Endothelial cell of umbilical vein (primary cell): ENCODE results near the gene LOXL1. TPM values are rescaled to one million over a fixed set of nuclear protein-coding genes. Genes with fewer than 3 reads are reported as not detected.

Experiments used
- BruUV-seq: library from RNA; stranded (reverse); fragments of 400-500 nt; replicated peaks from 2 replicates; lab custom pipeline; 2021; lab: Mats Ljungman, UMichigan
- CTCF ChIA-PET: fragments of 300-600, 350-600 bp; sonication (Branson Sonifier 250); formaldehyde crosslinking; loops from one replicate; lab custom pipeline; 2021; ENCODE audit warnings: antibody characterized with exemption, inconsistent platforms; lab: Charles Lee
- POLR2A ChIA-PET: fragments of 300-600, 350-600 bp; sonication (Branson Sonifier 250); formaldehyde crosslinking; loops from one replicate; lab custom pipeline; 2021; ENCODE audit warnings: antibody characterized with exemption, inconsistent platforms; lab: Charles Lee
- DNase-seq: peaks from one replicate; pipeline ENCODE4 v3.0.0-alpha.2; 2011; ENCODE audit warnings: low read depth, low spot score
- FAIRE-seq: peaks from 2 replicates; lab custom pipeline; 2011; peaks lifted over from hg19 to GRCh38; lab: Jason Lieb, UNC
- H2AFZ ChIP-seq: 2 replicates; pipeline ENCODE4 v1.6.0; 2012; ENCODE audit warnings: low read depth, low read length, control low read depth, inconsistent platforms
- H3K27ac ChIP-seq: 2 replicates; pipeline ENCODE4 v1.5.1; 2011; ENCODE audit warnings: low read depth, mild to moderate bottlenecking, control low read depth, low read length, moderate library complexity; ENCODE audit not compliant: insufficient read depth
- H3K27me3 ChIP-seq, 2 experiments: 2 replicates each; pipeline versions ENCODE4 v1.6.0 to v1.6.1; 2011; ENCODE audit warnings: low read length in 2 of 2, mixed read lengths in 1 of 2; ENCODE audit not compliant: control insufficient read depth in 2 of 2, insufficient read depth in 2 of 2
- H3K36me3 ChIP-seq, 2 experiments: 2 replicates in 1 of 2; 3 replicates in 1 of 2; pipeline ENCODE4 v1.5.1; 2011; ENCODE audit warnings: low read length in 2 of 2, mild to moderate bottlenecking in 1 of 2, moderate library complexity in 1 of 2; ENCODE audit not compliant: control insufficient read depth in 2 of 2, insufficient read depth in 2 of 2; ENCODE audit errors: extremely low read depth in 1 of 2
- H3K4me1 ChIP-seq: 3 replicates; pipeline ENCODE4 v1.5.1; 2011; ENCODE audit warnings: mild to moderate bottlenecking, low read length; ENCODE audit not compliant: control insufficient read depth, insufficient read depth; ENCODE audit errors: extremely low read depth
- H3K4me2 ChIP-seq: 2 replicates; pipeline ENCODE4 v1.6.1; 2011; ENCODE audit warnings: low read length, control low read depth, mixed read lengths; ENCODE audit not compliant: insufficient read depth
- H3K4me3 ChIP-seq, 3 experiments: fragments of 200-600 bp in 1 of 3; sonication (generic), shearing (Covaris generic) in 1 of 3; replicated peaks in 1 of 3; 2 replicates each; pipeline ENCODE4 v1.5.1; 2011 to 2016; ENCODE audit warnings: control low read depth in 3 of 3, low read length in 3 of 3, mild to moderate bottlenecking in 2 of 3, inconsistent platforms in 1 of 3, low read depth in 1 of 3, moderate library complexity in 1 of 3; ENCODE audit not compliant: insufficient read depth in 1 of 3
- H3K79me2 ChIP-seq: 2 replicates; pipeline ENCODE4 v1.6.0; 2012; ENCODE audit warnings: low read length, inconsistent platforms; ENCODE audit not compliant: control insufficient read depth, insufficient read depth
- H3K9ac ChIP-seq: replicated peaks from 2 replicates; pipeline ENCODE3; 2011; ENCODE audit warnings: low read length, control low read depth; ENCODE audit not compliant: insufficient read depth; ENCODE audit errors: extremely low read depth
- H3K9me1 ChIP-seq: replicated peaks from 3 replicates; pipeline ENCODE4 v1.6.0; 2011; ENCODE audit warnings: mild to moderate bottlenecking, low read length; ENCODE audit not compliant: control insufficient read depth, insufficient read depth; ENCODE audit errors: extremely low read depth
- H3K9me3 ChIP-seq: replicated peaks from 2 replicates; pipeline ENCODE4 v1.5.1; 2012; ENCODE audit warnings: low read length, inconsistent platforms; ENCODE audit not compliant: control insufficient read depth, insufficient read depth
- H4K20me1 ChIP-seq: replicated peaks from 2 replicates; pipeline ENCODE3; 2011; ENCODE audit warnings: mild to moderate bottlenecking, low read length; ENCODE audit not compliant: control insufficient read depth, insufficient read depth; ENCODE audit errors: extremely low read depth
- CTCF ChIP-seq, 2 donors: IDR thresholded peaks; 1 replicate in 1 of 2; 2 replicates in 1 of 2; pipeline ENCODE4 v1.5.1; 2011; ENCODE audit warnings: low read length in 2 of 2, mild to moderate bottlenecking in 2 of 2, moderate library complexity in 2 of 2, control low read depth in 1 of 2, inconsistent platforms in 1 of 2, low read depth in 1 of 2; ENCODE audit not compliant: insufficient read depth in 1 of 2; ENCODE audit errors: extremely low read depth in 1 of 2
- EZH2 ChIP-seq: IDR thresholded peaks from 2 replicates; pipeline ENCODE4 v1.6.1; 2012; ENCODE audit warnings: borderline replicate concordance, low read depth, mild to moderate bottlenecking, moderate library complexity, low read length, inconsistent platforms; ENCODE audit not compliant: severe bottlenecking
- FOS ChIP-seq: IDR thresholded peaks from 2 replicates; pipeline ENCODE4 v1.6.1; 2011; ENCODE audit warnings: mild to moderate bottlenecking, low read length, moderate library complexity, borderline replicate concordance; ENCODE audit not compliant: insufficient read depth
- GATA2 ChIP-seq: IDR thresholded peaks from 2 replicates; pipeline ENCODE4 v1.7.0; 2011; ENCODE audit warnings: low read depth, mild to moderate bottlenecking, moderate library complexity, mixed read lengths, low read length; ENCODE audit not compliant: insufficient read length, insufficient read depth
- JUN ChIP-seq: IDR thresholded peaks from 2 replicates; pipeline ENCODE4 v1.6.1; 2011; ENCODE audit warnings: borderline replicate concordance, low read depth; ENCODE audit not compliant: insufficient read length, insufficient read depth
- MAX ChIP-seq: IDR thresholded peaks from 2 replicates; pipeline ENCODE4 v1.6.1; 2011; ENCODE audit not compliant: insufficient read depth, insufficient read length
- MYC ChIP-seq: IDR thresholded peaks from one replicate; pipeline ENCODE4 v1.6.1; 2011; ENCODE audit warnings: mild to moderate bottlenecking, low read depth, low read length
- POLR2A ChIP-seq: IDR thresholded peaks from 2 replicates; pipeline ENCODE4 v1.6.1; 2012; ENCODE audit warnings: low read depth, mild to moderate bottlenecking, control low read depth, low read length
- POLR2AphosphoS5 ChIP-seq: IDR thresholded peaks from 2 replicates; pipeline ENCODE4 v1.6.1; 2012; ENCODE audit warnings: low read depth, mild to moderate bottlenecking, control low read depth, low read length, moderate library complexity; ENCODE audit not compliant: insufficient read depth
- dilution Hi-C: fragments of 300-500 bp; cut with MboI; formaldehyde crosslinking; loops from one replicate; pipeline ENCODE4 v1.15.0; 2019; ENCODE audit warnings: low sequenced_read_pairs; ENCODE audit not compliant: extremely low pct_ligation_motif_present
- intact Hi-C: fragments of 100-400 bp; cut with micrococcal nuclease; formaldehyde crosslinking; loops from one replicate; pipeline ENCODE4 v1.10.0; 2022
- polyA plus RNA-seq, 4 experiments: library from polyadenylated mRNA; depleted of rRNA in 3 of 4; stranded (reverse) in 3 of 4; unstranded in 1 of 4; fragments of >200 nt; gene quantifications; 2 replicates each; pipeline versions ENCODE4 v1.2.1 to v1.2.3, GENCODE V29; 2011 to 2012; ENCODE audit warnings: missing spikeins in 1 of 4
- total RNA-seq: library from RNA; stranded (reverse); gene quantifications from 2 replicates; pipeline ENCODE4 v1.2.3, GENCODE V29; 2021

The LOXL1 gene
- total and polyA plus RNA-seq, 2 donors (not counting 3 experiments of a cell fraction or from before 2014, with no cell fraction given) = 5.2 to 14.4 TPM

- Histone ChIP-seq H3K4me1 (peaks cover 21% of the 10 kb centered on the region), H3K4me3 (no peak overlapping the region), H4K20me1 (no peaks in the 10 kb centered on the region), H3K9me1 (no peaks in the 10 kb centered on the region), H3K9ac (no peak overlapping the region), H3K27ac (no peak overlapping the region), H3K9me3 (no peaks in the 10 kb centered on the region), H3K27me3 (no peaks in the 10 kb centered on the region), H3K4me2 (no peak overlapping the region), H3K36me3 (no peaks in the 10 kb centered on the region), H2AFZ (no peak overlapping the region), H3K79me2 (no peaks in the 10 kb centered on the region)
- ChIA-PET POLR2A (no interaction called here), CTCF (interaction anchor here (1.0 to 1.7 kb wide), 3 partner anchors 9 to 70 kb away, joined by 3 to 5 read pairs (median 4); no protein-coding TSS in a partner anchor)
- BruUV-seq = no TSS peak
- no peak for TF ChIP-seq EZH2
- TF ChIP-seq MAX = no peak
- no peak for TF ChIP-seq JUN
- no peak for TF ChIP-seq POLR2A
- no peak for TF ChIP-seq GATA2
- no peak for TF ChIP-seq POLR2AphosphoS5
- no peak for TF ChIP-seq CTCF (IDR thresholded peaks at IDR 0.05; ENCODE audit: extremely low read depth in 1 of 2, insufficient read depth in 1 of 2, low read depth in 1 of 2, low read length in 2 of 2)
- no peak for TF ChIP-seq FOS
- TF ChIP-seq MYC = no peak
- DNase-seq = no peak
- intact Hi-C loops (no loop called here), dilution Hi-C loops (no loop called here)
- no peak for FAIRE-seq
These were observed 52.6 kb downstream of the LOXL1 start for GRCh38 chr15:73978896-73979295.
